GM18861 (cell line): Measurements from ENCODE around the gene BRME1.

Source experiments
- ATAC-seq: cut with Tn5 transposase; IDR thresholded peaks from one replicate; pipeline ENCODE4 v1.9.1; 2021; ENCODE audit not compliant: unreplicated experiment

The BRME1 gene

DNA sequence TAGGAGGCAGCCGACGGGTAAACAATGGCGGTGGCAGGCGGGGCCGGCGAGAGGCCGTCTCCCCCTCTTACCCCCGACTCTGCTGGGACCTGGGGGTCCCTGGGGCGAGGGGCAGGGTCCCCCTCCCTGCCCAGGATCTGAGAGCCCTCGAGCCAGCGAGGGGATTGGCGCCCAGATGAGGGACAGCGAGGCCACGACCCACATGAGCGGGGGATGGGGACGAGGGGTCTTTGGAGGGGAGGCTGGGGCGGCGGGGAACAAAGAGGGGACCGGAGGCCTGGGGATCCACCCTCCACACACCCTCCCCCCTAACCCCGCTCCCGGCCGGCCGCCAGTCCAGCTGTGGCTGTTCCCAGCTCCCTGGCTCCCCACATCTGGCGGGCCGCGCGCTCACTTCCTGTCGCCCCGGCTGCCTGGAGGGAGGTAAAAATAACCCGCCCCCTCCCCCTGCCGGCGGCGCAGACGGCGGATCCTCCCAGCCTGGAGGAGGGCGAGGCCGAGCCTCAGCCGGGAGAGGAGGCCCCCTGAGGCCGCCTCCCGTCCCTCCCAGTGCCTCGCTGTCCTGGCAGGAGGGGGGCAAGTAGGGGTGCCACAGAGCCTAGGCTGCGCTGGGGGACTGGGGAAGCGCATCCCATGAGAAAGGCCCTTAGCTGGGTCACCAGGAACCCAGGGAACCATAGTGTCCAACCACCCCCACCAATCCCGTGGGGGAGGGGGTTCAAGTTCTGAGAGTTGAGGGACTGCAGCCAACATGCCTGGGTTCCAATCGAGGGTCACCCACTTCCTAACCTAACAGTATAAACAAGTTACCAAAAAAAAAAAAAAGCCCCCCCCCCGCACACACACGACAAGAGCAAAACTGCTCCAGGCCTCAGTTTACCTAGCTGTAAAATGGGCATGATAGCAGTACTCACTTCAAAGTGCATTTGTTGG lies 58.2 kb downstream of the BRME1 start:
- ATAC-seq = no peak

DNA sequence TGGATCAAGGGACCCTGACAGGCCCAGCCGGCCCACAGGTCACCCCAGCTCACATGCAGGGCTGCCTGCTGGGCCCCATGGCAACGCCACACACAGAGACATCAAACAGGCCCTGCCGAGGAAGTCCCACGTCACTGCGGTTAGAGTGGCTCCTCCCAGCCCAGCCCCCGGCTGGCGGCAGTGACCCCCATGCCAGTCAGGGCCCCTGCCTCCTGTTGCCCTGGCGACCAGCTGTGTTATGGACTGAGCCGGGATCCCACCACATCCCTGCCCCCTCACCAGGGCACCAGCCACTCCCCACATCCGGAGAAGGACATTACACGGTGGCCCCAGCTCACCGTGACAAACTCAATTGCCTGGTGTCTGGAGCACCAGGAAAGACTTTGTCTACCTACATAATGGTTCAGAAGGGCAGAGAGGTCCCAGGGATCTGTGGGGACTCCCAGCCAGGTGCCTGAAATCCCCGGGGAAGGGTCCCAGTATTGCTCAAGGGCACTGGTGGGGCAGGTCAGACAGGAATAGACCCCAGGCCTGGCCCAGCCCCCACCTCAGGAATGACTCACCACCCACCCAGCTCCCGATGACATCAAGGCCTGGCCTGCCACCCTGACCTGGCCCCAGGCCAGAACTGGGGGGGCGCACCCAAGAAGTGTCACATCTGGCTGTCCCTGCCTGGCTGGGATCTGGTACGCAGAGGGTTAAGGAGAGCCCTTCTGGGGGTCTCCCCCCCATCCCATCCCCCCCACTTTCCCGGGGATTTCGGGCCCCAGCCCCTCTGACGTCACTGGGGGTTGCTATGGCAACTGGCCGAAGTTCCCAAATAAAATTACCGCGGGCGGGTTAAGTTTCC lies 59.1 kb downstream of the BRME1 start:
- peak; percentile 44 for ATAC-seq

DNA sequence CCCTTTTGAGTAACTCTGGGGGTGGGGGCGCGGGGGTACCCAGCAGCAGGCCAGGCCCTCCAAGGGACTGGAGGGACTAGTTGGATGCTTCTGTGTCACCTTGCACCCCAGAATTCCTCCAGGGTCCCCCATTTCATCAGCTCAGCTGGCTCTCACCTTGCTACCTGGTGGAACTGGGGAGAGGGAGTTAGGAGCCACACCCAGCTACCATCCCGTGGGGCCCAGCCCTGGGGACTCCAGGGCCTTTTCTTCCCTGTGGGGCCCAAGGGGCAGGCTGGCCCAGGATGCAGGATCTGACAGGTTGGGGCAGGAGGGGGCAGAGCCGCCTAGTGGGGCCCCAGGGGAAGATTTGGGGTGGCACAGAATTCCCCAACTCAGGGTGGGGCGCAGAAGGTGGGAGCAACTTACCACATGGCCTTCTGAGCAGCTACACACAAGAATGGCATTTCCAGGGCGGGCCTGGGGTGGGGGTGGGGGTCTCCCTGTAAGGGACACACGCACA lies 61.7 kb downstream of the BRME1 start:
- ATAC-seq = no peak

DNA sequence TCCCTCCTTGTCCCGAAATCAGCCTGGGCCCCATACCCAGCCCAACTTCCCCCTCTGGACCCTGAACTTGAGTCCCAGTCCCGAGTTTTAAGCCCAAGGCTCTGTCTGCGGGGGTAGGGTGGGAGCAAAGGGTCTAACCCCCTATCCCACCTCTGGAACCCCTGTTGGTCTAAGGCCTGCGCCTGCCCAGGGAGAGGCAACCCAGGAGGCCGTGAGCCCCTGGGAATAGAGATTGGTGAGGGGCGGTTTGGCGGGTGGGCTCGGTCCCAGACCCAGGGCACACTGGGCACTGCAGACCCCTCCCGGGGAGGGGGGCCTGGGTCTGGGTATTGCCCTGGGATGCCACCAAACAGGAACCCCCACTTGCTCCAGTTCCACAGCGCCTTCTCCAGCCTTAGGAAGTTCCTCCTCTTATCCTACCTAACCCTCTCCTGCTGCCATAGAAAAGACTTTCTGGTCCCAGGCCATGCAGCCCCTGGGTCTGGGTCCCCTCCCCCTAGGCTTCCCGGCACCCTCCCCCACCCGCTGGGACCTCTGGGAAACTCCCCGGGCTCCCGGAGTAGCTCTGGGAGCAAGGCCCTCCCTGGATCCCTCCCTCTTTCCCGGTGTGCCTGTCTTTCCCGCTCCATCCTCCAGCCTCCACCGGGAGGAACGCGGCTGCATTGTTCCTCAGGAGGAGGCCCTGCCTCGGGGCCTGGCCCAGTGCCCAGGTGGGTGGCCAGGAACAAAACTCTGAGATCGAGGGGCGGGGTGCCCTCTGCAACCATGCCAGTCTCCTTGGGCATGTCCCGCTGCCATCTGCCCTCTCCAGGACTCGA lies 62.6 kb downstream of the BRME1 start:
- ATAC-seq = no peak

DNA sequence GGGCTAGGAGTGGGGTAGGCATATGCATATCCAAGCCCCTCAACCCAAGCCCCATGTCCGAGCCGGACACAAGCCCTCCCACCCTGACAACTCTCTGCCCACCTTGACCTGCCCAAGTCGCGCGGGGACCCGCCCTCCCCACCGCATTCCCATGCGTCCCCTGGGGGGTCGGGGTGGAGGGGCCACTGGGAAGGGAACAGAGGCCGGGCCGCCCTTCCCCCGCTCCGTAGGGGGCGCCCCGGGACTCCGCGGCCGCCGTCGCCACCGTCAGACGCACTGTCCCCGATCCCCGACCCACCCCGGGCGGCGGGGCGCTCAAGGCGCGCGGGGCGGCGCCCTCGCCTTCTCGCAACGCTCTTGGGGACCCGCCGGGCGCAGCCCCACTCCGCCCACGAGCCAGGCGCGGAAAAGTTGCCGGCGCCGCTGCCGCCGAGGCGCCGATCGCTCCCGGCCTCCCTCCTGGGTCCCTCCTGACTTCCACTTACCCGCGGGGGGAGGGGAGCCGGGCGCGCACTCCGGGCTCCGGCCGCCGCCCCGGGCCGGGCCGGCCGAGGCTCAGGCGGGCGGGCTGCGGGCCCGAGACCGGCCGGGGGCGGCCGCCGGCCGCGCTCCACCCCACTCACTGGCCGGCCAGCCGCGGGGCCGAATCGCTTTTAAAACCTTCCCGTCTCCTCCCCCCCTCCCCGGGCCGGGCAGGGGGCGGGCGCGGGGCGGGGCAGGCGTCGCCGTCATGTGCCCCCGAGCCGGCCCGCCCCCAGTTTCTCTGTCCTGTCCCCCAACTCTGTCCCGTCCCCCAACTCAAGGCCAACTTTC lies 63.4 kb downstream of the BRME1 start:
- no peak for ATAC-seq

DNA sequence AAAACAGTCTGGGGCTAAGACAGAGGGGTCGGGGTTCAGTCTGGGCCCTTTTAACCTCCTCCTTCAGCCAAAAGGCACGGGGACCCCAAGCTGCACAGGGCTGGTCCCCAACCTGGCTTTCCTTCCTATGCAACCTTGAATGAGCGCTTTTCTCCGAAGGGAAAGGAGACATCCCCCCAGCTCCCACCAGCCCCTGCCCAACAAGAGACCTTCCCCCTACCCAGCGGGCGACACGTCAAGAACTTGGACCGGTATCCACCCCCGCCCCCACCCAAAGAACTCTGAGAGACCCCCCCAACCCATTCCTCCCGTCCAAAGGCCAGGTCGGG lies 64.0 kb downstream of the BRME1 start:
- ATAC-seq = no peak

DNA sequence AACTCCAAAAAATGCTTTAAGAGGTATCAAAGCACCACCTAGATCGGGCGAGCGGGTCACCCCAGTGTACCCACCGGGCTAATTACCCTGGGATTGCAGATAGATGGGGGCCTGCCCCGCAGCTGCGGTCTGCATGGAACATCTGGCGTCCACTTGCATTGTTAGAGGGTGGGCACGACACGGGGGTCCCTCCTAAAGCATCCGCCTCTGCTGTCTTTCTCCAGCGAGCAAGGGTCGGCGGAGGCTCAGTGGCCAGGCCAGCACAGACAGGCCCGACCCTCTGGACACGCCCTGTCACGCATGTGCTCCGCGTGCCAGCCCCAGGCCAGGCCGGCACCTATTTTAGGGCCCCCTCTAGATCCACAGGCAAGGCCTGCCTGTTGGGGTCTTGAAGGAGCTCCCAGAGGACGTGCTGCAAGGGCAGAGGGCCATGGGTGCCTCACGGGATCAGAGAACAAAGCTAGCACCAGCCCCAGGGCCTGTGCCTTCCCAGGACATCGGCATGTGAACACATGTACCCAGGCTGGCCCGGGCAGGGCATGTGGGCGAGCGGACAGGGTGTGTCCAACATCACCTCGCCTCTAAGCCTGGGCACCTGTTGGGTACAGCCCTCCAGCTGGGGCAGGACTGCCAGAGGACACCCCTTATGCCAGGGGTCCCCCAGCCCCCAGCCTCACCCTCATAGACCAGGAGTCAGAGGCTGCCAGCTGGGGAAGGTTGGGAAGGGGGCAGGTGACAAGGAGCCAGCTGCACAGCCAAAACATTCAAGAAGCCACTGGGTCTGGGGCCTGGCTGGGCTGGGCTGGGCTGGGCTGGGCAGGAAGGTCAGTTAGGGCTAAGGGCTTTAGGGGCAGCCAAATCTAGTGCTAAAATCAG lies 64.6 kb downstream of the BRME1 start:
- ATAC-seq = no peak

DNA sequence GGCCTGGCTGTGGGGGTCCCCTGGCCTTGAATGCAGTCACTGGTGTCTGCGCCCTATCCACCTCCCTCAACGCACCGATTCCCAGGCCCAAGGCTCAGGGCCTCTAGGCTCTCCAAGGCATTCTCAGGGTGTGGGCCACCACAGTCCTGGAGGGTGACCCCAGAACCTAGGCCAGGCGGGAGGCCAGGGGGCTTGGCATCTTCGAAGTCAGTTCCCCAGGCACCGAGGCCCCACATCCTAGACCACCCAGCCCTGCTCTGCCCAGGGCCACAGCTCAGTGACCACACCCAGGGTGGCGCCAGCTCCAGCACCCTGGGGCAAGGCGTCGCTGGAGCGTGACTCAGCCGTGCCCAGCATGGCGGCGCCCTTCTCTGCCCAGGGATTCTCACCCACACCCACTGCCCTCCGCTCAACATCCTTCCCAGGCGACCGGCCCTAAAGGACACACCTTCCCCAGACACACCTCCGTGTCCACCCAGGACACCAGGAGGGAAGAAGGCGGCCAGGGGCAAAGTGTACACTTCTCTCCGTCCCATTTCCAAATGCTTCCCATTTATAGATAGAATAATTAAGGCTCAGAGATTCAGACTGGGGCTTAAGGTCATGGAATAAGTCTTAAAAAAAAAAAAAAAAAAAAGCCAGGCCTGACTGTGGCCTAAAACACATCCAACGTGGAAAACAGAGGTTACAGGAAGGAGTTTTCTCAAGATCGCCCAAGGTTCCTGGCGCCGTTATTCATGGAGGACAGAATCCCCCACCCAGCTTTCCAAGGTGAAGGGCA lies 65.4 kb downstream of the BRME1 start:
- ATAC-seq = no peak

DNA sequence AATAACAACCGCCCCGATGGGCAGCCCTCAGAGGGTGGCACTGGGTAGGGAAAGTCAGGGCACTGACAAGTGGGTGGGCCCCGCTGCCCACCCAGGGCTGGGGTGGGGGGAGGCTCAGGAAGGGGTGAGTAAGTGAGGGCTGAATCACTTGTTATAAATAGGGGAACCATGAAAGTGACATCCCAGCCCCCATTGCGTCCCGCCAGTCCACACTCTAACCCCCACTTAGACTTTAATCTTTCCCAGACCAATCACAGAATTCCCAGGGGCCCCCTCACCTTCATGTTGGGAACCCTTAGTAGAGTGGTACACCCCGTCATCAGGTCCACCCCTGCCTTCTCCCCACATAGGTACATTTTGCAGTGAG lies 66.0 kb downstream of the BRME1 start:
- no peak for ATAC-seq

DNA sequence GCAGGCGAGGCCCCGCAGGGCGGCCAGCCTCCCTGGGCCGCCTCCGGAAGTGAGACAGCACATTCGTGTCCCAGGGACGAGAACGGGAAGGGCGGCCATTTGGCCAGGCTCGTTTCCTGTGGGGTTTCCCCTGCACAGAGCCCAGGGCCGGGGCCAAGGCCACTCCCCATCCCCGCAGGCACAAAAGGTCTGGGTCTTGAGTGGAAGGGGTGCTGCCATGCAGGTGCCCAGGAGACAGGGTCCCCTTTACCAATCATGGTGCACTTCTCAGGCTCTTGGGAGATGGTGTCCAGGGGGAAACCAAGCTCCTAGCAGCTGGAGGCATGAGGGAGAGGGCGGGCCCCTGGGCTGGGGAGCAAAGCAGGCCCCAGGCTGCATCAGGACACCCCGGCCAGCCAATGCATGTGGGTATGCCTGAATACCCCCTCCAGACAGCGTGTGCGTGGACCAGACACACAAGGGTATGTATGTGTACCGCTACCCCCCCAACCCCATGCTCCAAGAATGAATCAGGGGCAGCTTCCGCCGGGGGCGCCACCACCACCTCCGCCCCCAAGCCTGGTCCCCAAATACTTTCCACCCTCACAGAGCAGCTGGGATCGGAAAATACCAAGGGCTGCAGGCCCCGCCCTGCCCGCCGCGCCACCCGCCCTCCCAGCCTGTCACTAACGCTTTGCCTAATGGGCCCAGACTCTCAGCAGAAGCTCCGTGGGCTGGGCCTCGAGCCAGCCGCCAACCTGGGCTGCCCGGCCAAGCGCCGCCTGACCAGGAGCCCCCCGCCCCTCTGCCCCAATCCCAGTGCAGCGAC lies 66.6 kb downstream of the BRME1 start:
- ATAC-seq = peak; percentile 28

DNA sequence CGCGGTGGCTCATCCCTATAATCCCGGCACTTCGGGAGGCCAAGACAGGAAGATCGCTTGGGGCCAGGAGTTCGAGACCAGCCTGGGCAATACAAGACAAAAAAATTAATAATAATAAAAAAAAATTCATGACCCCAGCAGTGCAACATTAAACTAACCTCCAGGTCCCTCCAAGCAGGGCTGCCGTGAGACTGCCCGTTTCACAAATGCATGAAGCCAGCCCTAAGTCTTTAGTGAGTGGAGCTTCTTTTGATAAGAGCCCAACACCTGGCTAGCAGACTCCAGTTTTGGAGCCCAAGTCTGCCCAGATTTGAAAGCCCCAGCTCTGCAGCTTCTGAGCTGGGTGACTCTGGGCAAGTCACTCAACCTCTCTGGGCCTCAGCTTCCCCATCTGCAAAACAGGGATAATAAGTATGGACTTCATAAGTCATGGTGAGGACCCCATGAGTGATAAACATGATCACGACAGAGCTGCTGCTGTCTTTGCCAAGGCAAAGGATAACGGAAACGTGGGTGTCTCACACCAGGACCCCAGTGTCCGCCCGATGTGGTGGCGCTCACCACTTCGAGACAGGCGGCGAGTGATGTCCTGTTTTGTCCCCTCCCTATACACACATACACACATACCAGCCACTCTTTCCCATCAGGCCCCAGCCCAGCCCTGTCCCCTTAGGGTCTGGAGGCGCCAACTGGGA lies 67.3 kb downstream of the BRME1 start:
- no peak for ATAC-seq

DNA sequence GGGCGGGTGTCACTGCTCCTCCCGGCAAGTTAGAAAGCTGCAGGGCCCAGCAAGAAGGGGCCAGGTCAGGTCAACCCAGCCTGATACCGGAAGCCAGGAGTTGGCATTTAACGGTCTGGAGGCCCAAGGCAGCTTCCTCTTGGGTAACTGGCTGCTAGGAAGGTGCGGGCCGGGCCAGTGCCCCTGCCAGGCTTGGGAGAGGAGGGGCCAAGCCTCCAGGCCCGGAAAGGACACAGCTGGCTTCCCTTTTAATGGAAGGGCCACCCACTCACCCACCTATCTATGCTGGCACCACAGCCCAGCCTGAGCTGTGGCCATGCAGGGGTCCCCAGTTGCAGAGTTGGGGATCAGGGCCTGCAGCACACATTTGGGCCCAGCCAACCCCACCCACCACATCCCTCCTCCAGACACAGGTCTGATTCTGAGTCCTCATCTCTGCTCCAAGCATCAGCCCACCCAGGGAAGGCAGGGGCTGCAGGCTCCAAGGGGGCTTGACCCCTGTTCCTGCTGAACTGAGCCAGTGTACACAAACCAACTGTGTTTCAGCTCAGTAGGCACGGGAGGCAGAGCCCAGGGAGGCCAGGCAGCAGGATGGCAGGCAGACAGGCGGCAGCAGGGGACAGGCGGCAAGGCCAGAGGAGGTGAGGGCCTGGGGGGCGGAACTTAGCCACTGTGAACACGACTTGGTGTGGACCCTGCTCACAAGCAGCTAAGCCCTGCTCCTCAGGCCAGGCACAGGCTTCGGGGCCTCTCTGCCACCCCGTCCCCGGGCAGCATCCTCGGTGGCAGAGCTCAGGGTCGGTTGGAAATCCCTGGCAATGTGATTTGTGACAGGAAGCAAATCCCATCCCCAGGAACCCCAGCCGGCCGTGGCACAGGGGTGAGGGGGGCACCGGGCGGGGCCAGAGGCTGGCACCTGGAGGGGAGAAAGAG lies 69.9 kb downstream of the BRME1 start:
- no peak for ATAC-seq

DNA sequence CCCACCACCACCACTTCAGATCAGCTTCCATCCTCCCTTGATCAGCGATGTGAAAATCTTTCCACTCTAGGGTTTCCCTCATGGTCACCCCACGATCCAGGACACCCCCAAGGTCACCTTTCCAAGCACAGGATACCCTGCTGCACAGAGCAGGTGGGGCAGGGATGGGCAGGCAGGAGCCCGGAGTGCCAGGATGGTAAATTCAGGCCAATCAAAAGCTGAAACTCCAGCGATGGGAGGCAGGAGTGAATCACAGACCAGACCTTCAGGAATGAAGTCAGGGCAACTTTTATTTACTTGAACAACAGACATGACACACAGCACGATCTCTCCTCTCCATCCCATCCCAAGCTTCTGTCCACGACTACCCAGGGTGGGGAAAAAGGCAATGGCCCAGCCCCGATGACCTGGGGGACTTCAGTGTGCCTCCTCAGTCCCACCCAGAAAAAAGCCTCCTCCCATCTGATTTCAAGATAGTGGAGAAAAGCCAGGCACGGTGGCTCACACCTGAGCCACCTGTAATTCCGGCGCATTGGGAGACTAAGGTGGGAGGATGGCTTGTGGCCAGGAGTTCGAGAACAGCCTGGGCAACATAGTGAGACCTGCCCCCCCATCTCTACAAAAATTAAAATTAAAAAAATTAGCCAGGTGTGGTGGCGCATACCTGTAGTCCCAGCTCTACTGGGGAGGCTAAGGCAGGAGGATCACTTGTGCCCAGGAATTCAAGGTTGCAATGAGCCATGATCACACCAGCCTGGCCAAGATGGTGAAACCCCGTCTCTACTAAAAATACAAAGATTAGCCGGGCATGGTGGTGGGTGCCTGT lies 71.5 kb downstream of the BRME1 start:
- no peak for ATAC-seq

DNA sequence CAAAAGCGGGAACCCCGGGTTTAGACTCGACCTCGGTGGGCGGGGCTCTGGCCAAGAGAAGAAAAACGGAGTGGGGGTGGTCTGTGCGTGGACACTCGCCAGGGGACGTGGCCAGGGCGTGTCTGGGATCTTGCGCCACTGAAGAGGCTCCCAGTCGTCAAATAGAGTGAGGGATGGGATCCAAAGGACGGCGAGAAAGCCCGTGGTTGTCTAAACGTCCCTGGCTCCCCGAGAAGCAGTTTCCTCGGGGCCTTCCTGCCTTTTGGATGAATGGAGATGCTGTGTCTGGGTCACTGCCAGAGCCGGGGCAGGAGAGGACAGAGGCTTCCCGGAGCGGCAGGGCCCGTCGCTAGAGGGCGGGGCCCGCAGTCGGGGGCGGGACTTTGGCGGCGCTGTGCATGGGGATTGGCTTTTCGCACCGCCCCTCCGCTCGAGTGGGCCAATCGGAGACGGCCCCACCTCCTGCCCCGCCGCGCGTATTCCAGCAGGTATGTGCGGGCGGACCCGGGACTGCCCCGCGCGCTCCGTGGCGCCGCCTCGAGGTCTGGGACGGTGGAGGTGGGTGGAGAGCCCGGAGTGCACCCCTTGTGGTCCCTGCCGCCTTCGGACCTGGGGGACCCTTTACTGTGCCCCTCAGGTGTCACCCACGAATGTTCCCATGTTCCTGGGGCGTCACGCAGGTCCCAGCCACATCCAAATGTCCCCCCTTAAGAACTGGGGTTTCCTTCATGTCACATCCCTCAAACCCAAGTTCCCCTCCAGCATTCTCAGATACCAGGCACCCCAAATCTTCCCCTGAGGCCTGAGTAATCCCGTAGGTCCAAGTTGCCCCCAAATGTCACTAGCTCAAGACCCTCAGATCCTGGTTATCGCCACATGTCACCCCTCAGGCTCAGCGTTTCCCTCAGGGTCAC lies 72.3 kb downstream of the BRME1 start:
- ATAC-seq = peak; percentile 44
